ENCODE data around the gene RNF19B. TPM values are rescaled to one million over a fixed set of nuclear protein-coding genes. Genes with fewer than 3 reads are reported as not detected.
A peak's percentile ranks its signal among the peaks of the same experiment; 100 is the strongest.

Gene RNF19B
- total RNA-seq, 5 donors from 2014 or later (not counting 1 experiment from before 2014, with no cell fraction given): 28.7 to 44.8 (median 30.3) TPM

GRCh38 chr1:32946413-32946812 is 18.2 kb downstream of the RNF19B start:
- Histone ChIP-seq H3K27me3 (replicated peaks in 1 of 2; ENCODE audit: control insufficient read depth in 2 of 2, extremely low read depth in 1 of 2, insufficient read depth in 2 of 2, low read length in 1 of 2) (no peaks in the 10 kb centered on the region), H3K4me3 (ENCODE audit: control insufficient read depth in 1 of 2, extremely low read depth in 1 of 2, low read length in 1 of 2) (no peak overlapping the region), H3K27ac (ENCODE audit: low read length) (no peak overlapping the region), H3K9me3 (no peaks in the 10 kb centered on the region), H3K36me3 (ENCODE audit: control insufficient read depth in 2 of 2, extremely low read depth in 1 of 2, insufficient read depth in 1 of 2, low read length in 1 of 2) (peaks cover 13 to 61% of the 10 kb centered on the region in 2 donors), H3K4me1 (ENCODE audit: control insufficient read depth in 1 of 2, extremely low read depth in 1 of 2, insufficient read depth in 2 of 2, low read length in 2 of 2) (peaks cover 0 to 5% of the 10 kb centered on the region in 2 experiments)
- H3K36me3 Mint-ChIP-seq: peaks cover 47% of the 10 kb centered on the region
- peak overlapping the region in 1 of 2 donors; percentile 11 for H3K27ac Mint-ChIP-seq
- ATAC-seq (replicated peaks in 1 of 4): no peak
- no peaks in the 10 kb centered on the region for H3K9me3 Mint-ChIP-seq
- no peak overlapping the region for H3K4me3 Mint-ChIP-seq
- POLR2A ChIA-PET: interaction anchor here in 1 of 2 donors (0.6 kb wide), 1 partner anchor 411 kb away, joined by 3 read pairs; no protein-coding TSS in a partner anchor
- H3K4me1 Mint-ChIP-seq: peaks cover 14 to 34% (median 15%) of the 10 kb centered on the region in 3 donors
- no peak for DNase-seq
- CTCF ChIA-PET: no interaction called here
- WGBS (ENCODE audit: insufficient coverage): 93% methylated on average over 2 of the region's 2 CpGs
- no peaks in the 10 kb centered on the region for H3K27me3 Mint-ChIP-seq

DNA sequence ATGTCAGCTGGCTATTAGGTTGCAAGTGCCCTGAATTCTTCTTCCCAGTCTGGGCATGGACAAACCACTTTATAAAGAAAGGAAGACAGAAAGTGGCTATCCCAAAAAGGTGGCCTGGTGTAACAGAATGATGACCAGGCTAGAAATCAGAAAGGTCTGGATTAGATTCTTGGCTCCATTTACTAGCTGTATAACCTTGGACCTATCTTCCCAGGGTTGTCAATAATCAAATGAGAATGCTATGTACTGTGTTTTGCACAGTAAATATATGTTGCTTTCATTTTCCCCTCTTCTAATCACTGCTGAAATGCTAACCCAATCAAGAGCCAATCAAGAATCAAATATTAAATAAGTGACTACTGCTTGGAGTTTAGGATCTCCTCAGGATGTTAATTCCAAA is 20.4 kb downstream of the RNF19B start:
- DNase-seq (no peak), ATAC-seq (replicated peaks in 1 of 4) (no peak)
- peaks cover 10 to 26% (median 14%) of the 10 kb centered on the region in 3 donors for H3K4me1 Mint-ChIP-seq
- H3K27me3 Mint-ChIP-seq: no peaks in the 10 kb centered on the region
- Histone ChIP-seq H3K4me1 (ENCODE audit: control insufficient read depth in 1 of 2, extremely low read depth in 1 of 2, insufficient read depth in 2 of 2, low read length in 2 of 2) (peaks cover 0 to 5% of the 10 kb centered on the region in 2 experiments), H3K27ac (ENCODE audit: low read length) (no peak overlapping the region), H3K9me3 (no peaks in the 10 kb centered on the region), H3K27me3 (replicated peaks in 1 of 2; ENCODE audit: control insufficient read depth in 2 of 2, extremely low read depth in 1 of 2, insufficient read depth in 2 of 2, low read length in 1 of 2) (no peaks in the 10 kb centered on the region), H3K36me3 (ENCODE audit: control insufficient read depth in 2 of 2, extremely low read depth in 1 of 2, insufficient read depth in 1 of 2, low read length in 1 of 2) (peaks cover 20 to 68% of the 10 kb centered on the region in 2 donors), H3K4me3 (ENCODE audit: control insufficient read depth in 1 of 2, extremely low read depth in 1 of 2, low read length in 1 of 2) (no peak overlapping the region)
- POLR2A ChIA-PET: no interaction called here
- no peak overlapping the region for H3K27ac Mint-ChIP-seq
- CTCF ChIA-PET: no interaction called here
- peaks cover 60% of the 10 kb centered on the region for H3K36me3 Mint-ChIP-seq
- H3K4me3 Mint-ChIP-seq: no peak overlapping the region
- H3K9me3 Mint-ChIP-seq: no peaks in the 10 kb centered on the region

DNA sequence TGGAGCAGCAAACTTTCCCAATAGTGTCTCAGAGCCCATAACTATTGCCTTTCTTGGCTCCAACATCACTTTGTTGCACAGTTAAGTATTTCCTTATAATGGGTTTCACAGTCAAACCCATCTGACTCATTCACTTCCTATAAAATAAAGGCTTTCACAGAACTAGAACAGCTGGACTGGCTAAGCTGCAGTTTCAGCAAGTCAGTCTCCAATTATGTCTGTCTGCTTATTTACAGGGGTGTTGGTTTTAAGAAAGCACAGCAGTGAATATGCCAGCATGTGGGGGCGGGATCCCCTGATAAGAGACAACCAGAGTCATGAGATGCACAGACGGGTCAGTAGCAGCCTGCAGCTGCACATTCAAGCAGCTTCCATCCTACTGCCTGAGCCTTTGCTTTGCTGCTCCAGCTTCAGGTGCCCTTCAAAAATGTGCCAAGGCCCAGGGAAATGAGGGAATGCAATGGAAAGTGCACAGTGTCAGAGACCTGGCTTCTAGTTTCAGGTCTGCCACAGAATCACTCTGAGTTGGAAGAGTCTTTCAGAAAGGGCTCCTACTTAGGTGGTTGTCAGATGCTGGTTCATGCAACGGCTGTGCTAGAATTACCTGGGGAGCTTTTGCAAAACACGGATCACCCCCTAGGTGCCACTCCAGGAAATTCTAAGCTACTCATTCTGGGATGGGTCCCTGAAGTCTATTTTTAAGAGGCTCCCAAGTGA is 24.8 kb downstream of the RNF19B start:
- WGBS (ENCODE audit: insufficient coverage): 92% methylated on average over 3 of the region's 4 CpGs
- Histone ChIP-seq H3K27me3 (replicated peaks in 1 of 2; ENCODE audit: control insufficient read depth in 2 of 2, extremely low read depth in 1 of 2, insufficient read depth in 2 of 2, low read length in 1 of 2) (no peaks in the 10 kb centered on the region), H3K4me3 (ENCODE audit: control insufficient read depth in 1 of 2, extremely low read depth in 1 of 2, low read length in 1 of 2) (no peak overlapping the region), H3K36me3 (ENCODE audit: control insufficient read depth in 2 of 2, extremely low read depth in 1 of 2, insufficient read depth in 1 of 2, low read length in 1 of 2) (peaks cover 16 to 70% of the 10 kb centered on the region in 2 donors), H3K9me3 (no peaks in the 10 kb centered on the region), H3K27ac (ENCODE audit: low read length) (no peak overlapping the region), H3K4me1 (ENCODE audit: control insufficient read depth in 1 of 2, extremely low read depth in 1 of 2, insufficient read depth in 2 of 2, low read length in 2 of 2) (peaks cover 0 to 5% of the 10 kb centered on the region in 2 experiments)
- CTCF ChIA-PET: interaction anchor here in 1 of 2 donors (0.7 kb wide), 1 partner anchor 97 kb away, joined by 3 read pairs; the partner anchor contains the start of gene AK2
- Mint-ChIP-seq H3K9me3 (no peaks in the 10 kb centered on the region), H3K27ac (no peak overlapping the region), H3K27me3 (no peaks in the 10 kb centered on the region), H3K36me3 (peaks cover 60% of the 10 kb centered on the region), H3K4me1 (peaks cover 9 to 14% (median 14%) of the 10 kb centered on the region in 3 donors), H3K4me3 (no peak overlapping the region)
- ATAC-seq (replicated peaks in 1 of 4) (no peak), DNase-seq (no peak)
- POLR2A ChIA-PET: no interaction called here

DNA sequence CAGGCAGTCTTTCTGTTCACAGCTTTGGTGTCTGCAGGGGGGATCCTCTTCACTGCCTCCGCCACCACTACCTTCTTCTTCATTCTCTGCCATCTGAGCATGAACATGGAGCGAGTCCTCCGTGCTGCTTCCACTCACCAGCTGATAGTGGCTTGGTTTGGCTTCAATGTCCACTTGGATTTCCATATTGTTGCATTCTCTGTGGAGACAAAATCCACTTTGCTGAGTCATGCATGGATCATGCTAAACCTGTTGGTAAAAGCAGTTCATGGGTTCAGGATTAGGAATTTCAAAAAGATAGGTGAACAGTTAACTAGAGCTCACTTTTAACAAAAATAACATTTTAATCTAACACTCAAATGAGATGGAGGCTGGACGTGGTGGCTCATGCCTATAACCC is 27.5 kb downstream of the RNF19B start:
- Mint-ChIP-seq H3K27ac (peak overlapping the region in 1 of 2 donors; percentile 66), H3K36me3 (peaks cover 40% of the 10 kb centered on the region), H3K27me3 (no peaks in the 10 kb centered on the region), H3K4me1 (no peaks in the 10 kb centered on the region), H3K9me3 (no peaks in the 10 kb centered on the region), H3K4me3 (no peak overlapping the region)
- Histone ChIP-seq H3K36me3 (ENCODE audit: control insufficient read depth in 2 of 2, extremely low read depth in 1 of 2, insufficient read depth in 1 of 2, low read length in 1 of 2) (peaks cover 10 to 48% of the 10 kb centered on the region in 2 donors), H3K4me1 (ENCODE audit: control insufficient read depth in 1 of 2, extremely low read depth in 1 of 2, insufficient read depth in 2 of 2, low read length in 2 of 2) (no peaks in the 10 kb centered on the region), H3K4me3 (ENCODE audit: control insufficient read depth in 1 of 2, extremely low read depth in 1 of 2, low read length in 1 of 2) (no peak overlapping the region), H3K27ac (ENCODE audit: low read length) (no peak overlapping the region), H3K27me3 (replicated peaks in 1 of 2; ENCODE audit: control insufficient read depth in 2 of 2, extremely low read depth in 1 of 2, insufficient read depth in 2 of 2, low read length in 1 of 2) (no peaks in the 10 kb centered on the region), H3K9me3 (no peaks in the 10 kb centered on the region)
- no peak for ATAC-seq (replicated peaks in 1 of 4)
- POLR2A ChIA-PET: no interaction called here
- no peak for DNase-seq
- CTCF ChIA-PET: interaction anchor here in 1 of 2 donors (0.6 to 1.0 kb wide), 2 partner anchors 143 to 174 kb away, joined by 3 to 5 read pairs; no protein-coding TSS in a partner anchor
- WGBS (ENCODE audit: insufficient coverage): 100% methylated on average over 1 of the region's 4 CpGs

DNA sequence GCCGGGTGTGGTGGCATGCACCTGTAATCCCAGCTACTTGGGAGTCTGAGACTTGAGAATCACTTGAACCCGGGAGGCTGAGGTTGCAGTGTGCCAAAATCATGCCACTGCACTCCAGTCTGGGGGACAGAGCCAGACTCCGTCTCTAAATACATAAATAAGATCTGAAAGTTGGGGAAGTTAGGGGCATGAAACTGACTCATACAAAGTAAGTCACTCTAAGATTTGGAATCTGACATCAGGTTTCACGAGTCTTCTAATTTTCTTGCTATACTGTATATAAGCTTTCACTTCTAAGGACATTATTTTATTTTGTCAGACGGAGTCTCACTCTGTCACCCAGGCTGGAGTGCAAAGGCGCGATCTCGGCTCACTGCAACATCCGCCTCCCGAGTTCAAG is 30.1 kb downstream of the RNF19B start:
- ATAC-seq (replicated peaks in 1 of 4) (no peak), DNase-seq (no peak)
- 98% methylated on average over 9 of the region's 10 CpGs for WGBS (ENCODE audit: insufficient coverage)
- POLR2A ChIA-PET: no interaction called here
- no peak overlapping the region for H3K27ac ChIP-seq (ENCODE audit: low read length)
- no peak overlapping the region for H3K4me3 ChIP-seq (ENCODE audit: control insufficient read depth in 1 of 2, extremely low read depth in 1 of 2, low read length in 1 of 2)
- H3K36me3 ChIP-seq (ENCODE audit: control insufficient read depth in 2 of 2, extremely low read depth in 1 of 2, insufficient read depth in 1 of 2, low read length in 1 of 2): peaks cover 5 to 30% of the 10 kb centered on the region in 2 donors
- H3K9me3 ChIP-seq: no peaks in the 10 kb centered on the region
- Mint-ChIP-seq H3K4me3 (no peak overlapping the region), H3K4me1 (no peaks in the 10 kb centered on the region), H3K27ac (no peak overlapping the region), H3K9me3 (no peaks in the 10 kb centered on the region), H3K27me3 (no peaks in the 10 kb centered on the region), H3K36me3 (peaks cover 29% of the 10 kb centered on the region)
- no peaks in the 10 kb centered on the region for H3K4me1 ChIP-seq (ENCODE audit: control insufficient read depth in 1 of 2, extremely low read depth in 1 of 2, insufficient read depth in 2 of 2, low read length in 2 of 2)
- CTCF ChIA-PET: interaction anchor here in 1 of 2 donors (3.2 kb wide), 1 partner anchor 122 kb away, joined by 11 read pairs; no protein-coding TSS in a partner anchor
- no peaks in the 10 kb centered on the region for H3K27me3 ChIP-seq (replicated peaks in 1 of 2; ENCODE audit: control insufficient read depth in 2 of 2, extremely low read depth in 1 of 2, insufficient read depth in 2 of 2, low read length in 1 of 2)

DNA sequence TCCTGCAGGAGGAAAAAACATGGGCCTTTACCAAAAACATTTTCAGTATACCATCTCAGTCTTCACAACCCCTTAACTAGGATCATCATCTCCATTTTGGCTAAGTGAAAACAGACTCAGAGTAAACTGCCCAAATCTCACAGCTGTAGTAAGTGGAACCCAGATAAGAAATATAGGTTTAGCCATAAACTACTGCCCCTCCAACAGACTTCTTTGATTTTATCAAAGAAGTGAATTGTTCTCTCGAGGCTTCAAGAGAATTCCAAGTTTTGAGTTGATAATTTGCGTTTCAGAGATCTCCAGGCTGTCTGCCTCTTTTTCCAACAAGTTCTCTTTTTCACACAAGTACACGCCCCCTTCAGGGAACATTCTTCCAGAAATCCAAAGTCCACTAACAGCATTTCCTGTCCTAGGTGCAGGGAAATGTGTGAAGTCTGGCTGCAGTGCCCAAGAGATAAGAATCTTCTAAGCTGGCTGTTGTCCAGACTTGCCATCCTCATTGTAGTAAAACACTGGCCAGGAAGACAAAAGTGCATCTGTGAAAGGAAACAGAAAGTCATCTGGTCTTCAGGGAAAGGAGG is 30.8 kb downstream of the RNF19B start:
- peak overlapping the region in 1 of 2 donors; percentile 5 for H3K27ac Mint-ChIP-seq
- no peak overlapping the region for H3K4me3 ChIP-seq (ENCODE audit: control insufficient read depth in 1 of 2, extremely low read depth in 1 of 2, low read length in 1 of 2)
- no peaks in the 10 kb centered on the region for H3K4me1 Mint-ChIP-seq
- ATAC-seq (replicated peaks in 1 of 4) (no peak), DNase-seq (no peak)
- H3K36me3 Mint-ChIP-seq: peaks cover 25% of the 10 kb centered on the region
- H3K27me3 Mint-ChIP-seq: no peaks in the 10 kb centered on the region
- CTCF ChIA-PET: interaction anchor here (0.6 to 3.2 kb wide), 8 partner anchors 17 to 522 kb away, joined by 3 to 11 read pairs (median 6); no protein-coding TSS in a partner anchor
- POLR2A ChIA-PET: no interaction called here
- H3K27ac ChIP-seq (ENCODE audit: low read length): no peak overlapping the region
- no peaks in the 10 kb centered on the region for H3K9me3 ChIP-seq
- no peaks in the 10 kb centered on the region for H3K9me3 Mint-ChIP-seq
- 80% methylated on average over 1 of the region's 3 CpGs for WGBS (ENCODE audit: insufficient coverage)
- H3K4me3 Mint-ChIP-seq: no peak overlapping the region
- H3K36me3 ChIP-seq (ENCODE audit: control insufficient read depth in 2 of 2, extremely low read depth in 1 of 2, insufficient read depth in 1 of 2, low read length in 1 of 2): peaks cover 3 to 30% of the 10 kb centered on the region in 2 donors
- no peaks in the 10 kb centered on the region for H3K27me3 ChIP-seq (replicated peaks in 1 of 2; ENCODE audit: control insufficient read depth in 2 of 2, extremely low read depth in 1 of 2, insufficient read depth in 2 of 2, low read length in 1 of 2)
- no peaks in the 10 kb centered on the region for H3K4me1 ChIP-seq (ENCODE audit: control insufficient read depth in 1 of 2, extremely low read depth in 1 of 2, insufficient read depth in 2 of 2, low read length in 2 of 2)

Data from T-cell (primary cell).